ENCODE measurements around the gene ZDHHC1.

Gene ZDHHC1

GRCh38 chr16:67454104-67454503 is 37.8 kb upstream of the ZDHHC1 start:
- Mint-ChIP-seq H3K27ac (peak overlapping the region; percentile 50), H3K9me3 (no peaks in the 10 kb centered on the region), H3K4me3 (no peak overlapping the region), H3K4me1 (peaks cover 13% of the 10 kb centered on the region), H3K27me3 (no peaks in the 10 kb centered on the region)
- ATAC-seq (no peak), DNase-seq (no peak)

GRCh38 chr16:67451704-67452435 is 35.6 kb upstream of the ZDHHC1 start:
- H3K27me3 Mint-ChIP-seq = no peaks in the 10 kb centered on the region
- DNase-seq (no peak), ATAC-seq (no peak)
- H3K9me3 Mint-ChIP-seq = no peaks in the 10 kb centered on the region
- no peak overlapping the region for H3K27ac Mint-ChIP-seq
- no peak overlapping the region for H3K4me3 Mint-ChIP-seq
- peaks cover 9% of the 10 kb centered on the region for H3K4me1 Mint-ChIP-seq

DNA sequence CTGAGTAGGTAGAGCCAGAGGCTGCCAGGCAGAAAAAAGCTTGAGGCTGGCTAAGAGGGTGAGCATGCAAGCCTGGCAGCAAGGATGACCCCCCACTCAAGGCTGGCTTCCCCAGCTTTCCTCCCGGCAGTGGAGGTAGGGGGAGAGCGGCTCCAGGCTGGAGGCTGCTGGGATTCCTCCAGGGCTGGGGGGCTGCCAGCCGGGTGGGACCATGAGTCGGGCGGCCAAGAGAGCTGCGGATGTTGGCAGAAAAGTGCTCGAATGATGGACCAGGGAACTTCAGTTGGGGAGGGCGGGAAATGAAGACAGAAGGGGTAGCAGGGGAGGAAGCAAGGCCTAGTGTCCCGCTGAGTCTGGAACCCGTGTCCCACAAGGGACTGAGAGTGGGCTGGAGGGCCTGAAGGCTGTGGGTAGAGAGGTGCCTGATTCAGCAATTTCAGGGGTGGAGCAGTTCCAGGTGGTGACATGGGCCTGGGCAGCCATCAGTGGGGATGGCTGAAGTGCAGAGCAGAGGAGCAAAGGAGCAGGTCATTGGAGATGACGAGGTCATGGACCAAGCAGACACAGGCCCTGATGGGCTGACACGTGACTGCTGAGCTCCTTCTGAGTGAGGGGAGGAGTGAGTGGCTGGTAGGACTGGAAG is 34.9 kb upstream of the ZDHHC1 start:
- no peak for ATAC-seq
- peak overlapping the region in 1 of 2 donors; percentile 91 for H3K27ac Mint-ChIP-seq
- no peaks in the 10 kb centered on the region for H3K9me3 Mint-ChIP-seq

DNA sequence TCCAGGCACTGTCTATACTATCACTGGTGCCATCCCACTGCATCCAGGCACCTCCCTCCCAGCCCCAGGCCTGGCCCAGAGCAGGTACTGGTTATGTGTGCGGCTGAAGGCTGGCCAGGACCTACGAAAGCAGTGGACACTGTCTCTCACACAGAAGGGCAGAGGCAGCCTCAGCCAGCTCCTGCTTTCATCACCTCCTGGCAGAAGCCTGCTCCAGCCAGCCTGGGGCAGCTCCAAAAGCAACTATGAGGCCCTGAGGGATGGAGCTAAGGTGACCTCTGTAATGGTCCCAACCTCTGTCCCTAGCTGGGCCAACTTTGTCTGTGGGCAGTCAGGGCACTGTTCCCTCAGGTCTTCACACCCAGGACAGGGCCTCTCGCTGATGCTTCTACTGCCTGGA is 33.5 kb upstream of the ZDHHC1 start:
- Mint-ChIP-seq H3K9me3 (no peaks in the 10 kb centered on the region), H3K27ac (no peak overlapping the region), H3K4me3 (no peak overlapping the region), H3K27me3 (no peaks in the 10 kb centered on the region), H3K4me1 (peaks cover 8% of the 10 kb centered on the region)
- no peak for DNase-seq
- ATAC-seq = no peak

More for the DNA sequence above, 34.9 kb upstream of the ZDHHC1 start:
- H3K4me3 Mint-ChIP-seq = no peak overlapping the region
- peaks cover 11% of the 10 kb centered on the region for H3K4me1 Mint-ChIP-seq
- no peaks in the 10 kb centered on the region for H3K27me3 Mint-ChIP-seq
- DNase-seq = no peak

DNA sequence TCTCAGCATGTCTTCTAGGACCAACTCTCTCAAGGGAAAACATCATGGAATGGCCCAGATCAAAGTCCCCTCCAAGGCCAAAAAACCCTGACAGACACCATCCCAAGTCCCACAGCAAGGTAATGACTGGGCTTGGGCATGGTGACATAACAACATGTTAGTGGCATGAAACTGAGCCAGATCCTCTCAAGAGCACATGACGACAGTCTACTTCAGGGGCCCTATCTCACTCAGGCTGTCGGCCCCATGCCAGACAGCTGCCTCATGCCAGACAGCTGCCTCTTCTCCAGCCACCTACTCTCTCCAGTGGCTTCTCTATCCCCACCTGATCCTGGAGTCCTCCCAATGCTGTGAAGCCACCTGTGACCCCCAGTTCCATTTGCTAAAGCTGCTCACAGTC is 33.1 kb upstream of the ZDHHC1 start:
- Mint-ChIP-seq H3K9me3 (no peaks in the 10 kb centered on the region), H3K27me3 (no peaks in the 10 kb centered on the region), H3K4me3 (no peak overlapping the region), H3K4me1 (peaks cover 6% of the 10 kb centered on the region), H3K27ac (no peak overlapping the region)
- no peak for ATAC-seq
- DNase-seq = no peak

- ATAC-seq (no peak), DNase-seq (no peak)
- H3K27ac Mint-ChIP-seq = no peak overlapping the region
- H3K4me3 Mint-ChIP-seq = no peak overlapping the region
- no peaks in the 10 kb centered on the region for H3K9me3 Mint-ChIP-seq
- no peaks in the 10 kb centered on the region for H3K27me3 Mint-ChIP-seq
- H3K4me1 Mint-ChIP-seq = peaks cover 6% of the 10 kb centered on the region
Measured at GRCh38 chr16:67448580-67448979, 32.3 kb upstream of the ZDHHC1 start.

DNA sequence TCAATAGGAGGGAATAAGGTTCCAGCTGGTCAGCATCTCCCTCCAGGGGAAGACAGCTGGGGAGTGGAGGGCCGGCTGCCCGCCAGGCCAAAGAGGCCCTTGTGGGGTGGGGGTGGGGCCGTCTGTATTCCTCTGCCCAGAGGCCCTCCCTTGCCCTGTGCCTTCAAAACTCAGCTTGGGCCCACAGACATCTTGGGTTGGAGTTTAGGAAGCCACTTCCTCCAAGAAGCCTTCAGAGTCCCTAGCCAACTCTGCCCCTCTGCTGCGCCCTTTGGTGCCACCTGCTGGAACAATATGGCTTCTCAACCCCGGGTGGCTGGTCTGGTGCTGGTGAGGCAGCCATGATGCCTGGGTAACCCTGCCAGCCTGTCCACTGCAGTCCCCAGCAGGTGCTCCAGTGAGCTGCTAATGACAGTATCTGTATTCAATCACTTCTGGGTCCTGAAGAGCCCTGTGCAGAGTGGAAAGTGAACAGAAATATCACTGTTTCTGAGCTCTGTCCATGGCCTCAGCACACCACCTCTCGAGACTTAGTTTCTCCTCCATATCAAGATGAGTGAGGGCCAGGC is 31.3 kb upstream of the ZDHHC1 start:
- Mint-ChIP-seq H3K4me3 (no peak overlapping the region), H3K9me3 (no peaks in the 10 kb centered on the region), H3K27ac (peak overlapping the region in 1 of 2 donors; percentile 61), H3K4me1 (peaks cover 6% of the 10 kb centered on the region), H3K27me3 (no peaks in the 10 kb centered on the region)
- peak; percentile 71 to 83 for DNase-seq
- peak; percentile 94 for ATAC-seq

DNA sequence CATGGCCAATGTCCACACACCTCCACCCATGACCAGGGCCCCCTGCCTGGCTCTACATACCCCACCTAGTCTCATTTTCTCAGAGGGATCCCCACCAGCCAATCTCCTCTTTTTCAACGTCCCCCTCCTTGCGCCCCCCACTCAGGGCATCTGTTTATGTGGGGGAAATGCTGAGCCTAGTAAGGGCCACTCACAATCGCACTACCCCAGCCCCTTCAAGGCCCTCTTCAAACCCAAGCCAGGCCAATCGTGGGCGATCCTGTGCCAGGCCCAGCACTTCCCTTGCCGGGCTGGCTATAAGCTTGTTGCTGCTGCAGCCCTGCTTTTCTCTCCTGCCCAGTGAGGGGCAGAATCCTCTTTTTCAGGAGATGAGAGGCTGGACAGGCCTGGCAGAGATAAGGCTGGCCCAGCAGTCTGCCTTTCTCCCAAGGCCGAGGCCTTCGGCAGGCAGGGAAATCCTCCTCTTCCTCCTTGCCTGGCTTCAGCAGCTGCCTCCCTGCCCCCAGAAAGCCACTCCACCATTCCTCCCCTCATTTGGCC is 30.8 kb upstream of the ZDHHC1 start:
- peaks cover 8% of the 10 kb centered on the region for H3K4me1 Mint-ChIP-seq
- no peak for ATAC-seq

GRCh38 chr16:67445913-67446907 is 29.9 kb upstream of the ZDHHC1 start:
- H3K27ac Mint-ChIP-seq = no peak overlapping the region
- no peaks in the 10 kb centered on the region for H3K27me3 Mint-ChIP-seq
- H3K9me3 Mint-ChIP-seq = no peaks in the 10 kb centered on the region
- H3K4me3 Mint-ChIP-seq = no peak overlapping the region
- ATAC-seq (no peak), DNase-seq (no peak)
- H3K4me1 Mint-ChIP-seq = peaks cover 16% of the 10 kb centered on the region

More for the DNA sequence above, 30.8 kb upstream of the ZDHHC1 start:
- DNase-seq = no peak
- Mint-ChIP-seq H3K27ac (peak overlapping the region in 1 of 2 donors; percentile 61), H3K4me3 (no peak overlapping the region), H3K27me3 (no peaks in the 10 kb centered on the region), H3K9me3 (no peaks in the 10 kb centered on the region)

- H3K4me1 Mint-ChIP-seq = peaks cover 17% of the 10 kb centered on the region
- DNase-seq (no peak), ATAC-seq (no peak)
- H3K27me3 Mint-ChIP-seq = no peaks in the 10 kb centered on the region
- H3K27ac Mint-ChIP-seq = no peak overlapping the region
- no peaks in the 10 kb centered on the region for H3K9me3 Mint-ChIP-seq
- H3K4me3 Mint-ChIP-seq = no peak overlapping the region
Measured at GRCh38 chr16:67445441-67445912, 29.2 kb upstream of the ZDHHC1 start.

- ATAC-seq = no peak
- Mint-ChIP-seq H3K4me3 (no peak overlapping the region), H3K9me3 (no peaks in the 10 kb centered on the region), H3K4me1 (peaks cover 17% of the 10 kb centered on the region), H3K27me3 (no peaks in the 10 kb centered on the region), H3K27ac (peak overlapping the region in 1 of 2 donors; percentile 6)
- DNase-seq = no peak
Measured at GRCh38 chr16:67445126-67445426, 28.8 kb upstream of the ZDHHC1 start.

GRCh38 chr16:67444259-67445125 is 28.2 kb upstream of the ZDHHC1 start:
- DNase-seq (no peak), ATAC-seq (no peak)
- Mint-ChIP-seq H3K27me3 (no peaks in the 10 kb centered on the region), H3K4me3 (no peak overlapping the region), H3K9me3 (no peaks in the 10 kb centered on the region), H3K27ac (peak overlapping the region in 1 of 2 donors; percentile 92), H3K4me1 (peaks cover 17% of the 10 kb centered on the region)

DNA sequence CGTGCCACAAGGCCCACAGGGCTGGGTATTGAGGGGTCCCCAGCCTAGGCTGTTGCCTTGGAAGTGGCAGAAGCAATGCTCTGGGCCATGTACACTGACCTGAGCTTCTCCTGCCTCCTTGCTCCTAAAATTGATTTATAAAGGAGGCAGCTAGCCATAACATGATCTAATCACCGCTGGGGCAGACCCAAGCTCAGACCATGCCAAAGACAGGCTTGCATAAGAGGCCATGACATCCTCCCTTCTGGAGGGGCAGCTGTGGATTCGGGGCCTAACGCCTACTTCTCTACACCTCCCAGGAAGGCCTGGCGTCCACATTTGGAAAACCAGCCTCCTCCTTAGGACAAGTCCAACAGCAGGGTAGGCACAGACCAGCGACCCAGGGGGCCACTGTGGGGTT is 27.0 kb upstream of the ZDHHC1 start:
- no peak for ATAC-seq
- Mint-ChIP-seq H3K27me3 (no peaks in the 10 kb centered on the region), H3K27ac (peak overlapping the region in 1 of 2 donors; percentile 28), H3K9me3 (no peaks in the 10 kb centered on the region), H3K4me1 (peaks cover 17% of the 10 kb centered on the region), H3K4me3 (no peak overlapping the region)
- no peak for DNase-seq

- DNase-seq = no peak
- Mint-ChIP-seq H3K27me3 (no peaks in the 10 kb centered on the region), H3K4me1 (peaks cover 20% of the 10 kb centered on the region), H3K4me3 (no peak overlapping the region), H3K9me3 (no peaks in the 10 kb centered on the region), H3K27ac (peak overlapping the region in 1 of 2 donors; percentile 12)
- no peak for ATAC-seq
Measured at GRCh38 chr16:67442581-67443255, 26.4 kb upstream of the ZDHHC1 start.
